Measurements from ENCODE around the gene MLLT10.
A peak's percentile ranks its signal among the peaks of the same experiment; 100 is the strongest.

Gene MLLT10

GRCh38 chr10:21533467-21534279 is at the start of gene MLLT10:
Gene MLLT10 (plus strand): TSS chr10:21534232. CDS start chr10:21534645, 413 bp downstream.
- peak; percentile 76 for DNase-seq

- DNase-seq: no peak
These were observed 46.4 kb upstream of the MLLT10 start for GRCh38 chr10:21487416-21488180.

GRCh38 chr10:21488246-21488956 is 45.6 kb upstream of the MLLT10 start:
- no peak for DNase-seq

GRCh38 chr10:21488957-21489446 is 45.0 kb upstream of the MLLT10 start:
- no peak for DNase-seq

GRCh38 chr10:21490028-21490710 is 43.9 kb upstream of the MLLT10 start:
- DNase-seq: no peak

- no peak for DNase-seq
These were observed 43.3 kb upstream of the MLLT10 start for GRCh38 chr10:21490711-21491105.

GRCh38 chr10:21492421-21492820 is 41.6 kb upstream of the MLLT10 start:
- no peak for DNase-seq

GRCh38 chr10:21493784-21494183 is 40.2 kb upstream of the MLLT10 start:
- DNase-seq: no peak

- DNase-seq: no peak
These were observed 39.6 kb upstream of the MLLT10 start for GRCh38 chr10:21494191-21495001.

- DNase-seq: no peak
These were observed 38.9 kb upstream of the MLLT10 start for GRCh38 chr10:21495002-21495751.

- DNase-seq: peak; percentile 63
These were observed 38.2 kb upstream of the MLLT10 start for GRCh38 chr10:21495752-21496342.

- DNase-seq: no peak
These were observed 37.5 kb upstream of the MLLT10 start for GRCh38 chr10:21496343-21497176.

GRCh38 chr10:21497177-21497807 is 36.7 kb upstream of the MLLT10 start:
- DNase-seq: peak; percentile 6

- no peak for DNase-seq
These were observed 35.7 kb upstream of the MLLT10 start for GRCh38 chr10:21498377-21498776.

- DNase-seq: no peak
These were observed 35.0 kb upstream of the MLLT10 start for GRCh38 chr10:21498986-21499385.

- DNase-seq: no peak
These were observed 34.1 kb upstream of the MLLT10 start for GRCh38 chr10:21499701-21500577.

GRCh38 chr10:21500578-21500910 is 33.5 kb upstream of the MLLT10 start:
- DNase-seq: no peak

GRCh38 chr10:21501091-21501490 is 32.9 kb upstream of the MLLT10 start:
- DNase-seq: no peak

Data from GOT3 (cell line).